GM23338 (cell line): ENCODE data around the gene JAKMIP1.

ENCODE experiments used
- CREB1 ChIP-seq: fragments of 250-450 bp; sonication (Bioruptor Pico); IDR thresholded peaks from 2 replicates; pipeline ENCODE4 v1.5.0; 2020; ENCODE audit warnings: low read depth, mild to moderate bottlenecking, moderate library complexity
- CTCF ChIP-seq, 2 experiments: fragments of 200-600 bp in 1 of 2; sonication (generic) in 1 of 2; conservative IDR thresholded peaks; 2 replicates each; pipeline versions ENCODE4 v1.5.1 to v1.6.1; 2016 to 2017; ENCODE audit warnings: antibody characterized with exemption in 2 of 2, low read depth in 2 of 2, mild to moderate bottlenecking in 2 of 2, moderate library complexity in 1 of 2
- EZH2 ChIP-seq: fragments of 200-600 bp; sonication (generic); IDR thresholded peaks from one replicate; pipeline ENCODE4 v1.8.0; 2017; ENCODE audit warnings: antibody characterized with exemption, mild to moderate bottlenecking, low read depth; ENCODE audit not compliant: unreplicated experiment
- EZH2phosphoT487 ChIP-seq: fragments of 200-600 bp; sonication (generic); IDR thresholded peaks from one replicate; pipeline ENCODE4 v1.8.1; 2018; ENCODE audit warnings: antibody characterized with exemption; ENCODE audit not compliant: unreplicated experiment
- POLR2AphosphoS5 ChIP-seq: IDR thresholded peaks from 2 replicates; pipeline ENCODE4 v1.6.1; 2016; ENCODE audit warnings: antibody characterized with exemption, low read depth
- REST ChIP-seq: IDR thresholded peaks from one replicate; pipeline ENCODE4 v1.6.1; 2018; ENCODE audit warnings: antibody characterized with exemption; ENCODE audit not compliant: unreplicated experiment

- TF ChIP-seq POLR2AphosphoS5 (no peak), CTCF (conservative IDR thresholded peaks at IDR 0.05; ENCODE audit: low read depth in 2 of 2) (no peak), REST (no peak), EZH2phosphoT487 (no peak), EZH2 (no peak), CREB1 (no peak)
These were observed 94.9 kb downstream of the JAKMIP1 start for GRCh38 chr4:6105311-6105911.
